GM18873 (cell line): ENCODE results near the gene SYNE1.
"Not testable (repeated sequence)": the region's sequence is repeated elsewhere in the genome, so short reads cannot be mapped to it uniquely, and the experiment has no call there.

Source experiments
- ATAC-seq: cut with Tn5 transposase; IDR thresholded peaks from one replicate; pipeline ENCODE4 v1.9.1; 2021; ENCODE audit warnings: mild to moderate bottlenecking, moderate library complexity, moderate number of reproducible peaks; ENCODE audit not compliant: unreplicated experiment, low FRiP score

The SYNE1 gene

DNA sequence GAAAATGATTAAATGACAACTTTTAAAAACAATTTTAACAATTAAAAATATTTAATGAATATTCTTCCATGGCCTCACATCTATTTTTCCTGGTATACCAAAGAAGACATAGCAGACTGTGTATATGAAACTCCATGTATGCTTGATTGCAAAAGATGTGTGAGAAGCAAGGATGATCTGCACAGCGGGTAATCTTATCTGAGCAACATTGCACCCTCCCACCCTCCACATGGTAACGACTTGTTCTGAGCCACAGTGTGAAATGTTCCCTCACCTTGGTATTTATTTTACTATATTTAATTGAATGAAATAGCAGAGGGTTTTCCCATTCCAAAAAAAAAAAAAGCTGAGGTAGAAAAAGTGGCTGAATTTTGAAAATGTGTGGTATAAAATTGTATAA lies 204.4 kb downstream of the SYNE1 start:
- ATAC-seq: no peak

GRCh38 chr6:152428126-152428525 lies 209.0 kb downstream of the SYNE1 start:
- ATAC-seq: no peak

DNA sequence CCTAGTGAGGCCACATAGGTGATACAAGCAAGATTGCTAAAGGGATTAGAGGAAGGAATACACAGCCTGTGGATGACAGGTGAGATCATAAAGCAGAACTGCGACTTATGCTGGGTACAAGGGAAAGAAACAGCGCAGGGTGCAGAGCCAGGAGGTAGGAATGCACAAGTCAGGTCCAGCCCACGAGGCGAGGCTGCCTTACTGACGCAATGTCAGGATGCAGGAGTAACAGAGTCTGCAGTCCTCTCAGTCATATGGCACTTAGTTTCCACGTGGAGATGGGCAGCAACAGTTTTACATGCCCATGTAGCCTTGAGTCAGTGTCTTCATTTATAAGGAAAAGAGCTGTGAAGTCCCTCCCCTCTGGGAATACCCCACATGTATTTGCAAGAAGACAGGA lies 210.9 kb downstream of the SYNE1 start:
- no peak for ATAC-seq

DNA sequence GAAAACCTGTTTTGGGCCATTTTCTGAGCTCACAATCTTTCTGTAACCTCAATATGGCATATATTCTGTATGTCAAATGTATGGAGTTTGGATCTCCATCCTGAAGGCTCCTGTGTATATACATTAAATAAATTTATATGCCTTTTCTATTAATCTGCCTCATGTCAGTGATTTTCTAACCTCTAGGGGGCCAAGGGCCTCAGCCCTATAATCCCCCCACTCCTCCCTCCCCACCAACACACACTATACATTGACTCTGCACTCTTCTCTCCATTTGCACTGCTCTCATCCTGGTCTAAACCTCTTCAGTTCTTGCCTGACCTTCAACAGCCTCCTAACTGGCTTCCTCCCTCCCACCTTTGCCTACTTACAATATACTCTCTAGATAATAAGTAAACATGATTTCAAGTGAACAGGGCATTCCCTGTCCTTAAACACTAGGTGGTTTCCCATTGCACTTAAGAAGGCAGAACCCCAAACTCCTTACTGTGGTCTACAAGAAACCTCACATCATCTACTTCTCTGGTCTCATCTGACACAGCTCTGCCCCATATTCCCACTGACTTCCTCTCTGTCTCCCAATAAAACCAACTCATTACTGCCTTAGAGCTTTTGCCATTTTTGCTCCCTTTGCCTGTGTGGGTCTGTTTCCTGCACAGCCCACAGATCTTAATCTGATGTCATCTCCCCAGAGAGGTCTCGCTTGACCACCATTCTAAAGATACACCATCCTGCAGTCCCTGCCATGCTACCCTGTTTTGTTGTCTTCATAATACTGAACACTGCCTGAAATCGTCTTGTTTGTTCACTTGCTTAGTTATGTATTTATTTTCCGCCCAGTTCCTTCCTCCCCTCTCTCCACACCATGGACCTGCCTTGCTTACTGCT lies 213.7 kb downstream of the SYNE1 start:
- ATAC-seq: peak; percentile 79

DNA sequence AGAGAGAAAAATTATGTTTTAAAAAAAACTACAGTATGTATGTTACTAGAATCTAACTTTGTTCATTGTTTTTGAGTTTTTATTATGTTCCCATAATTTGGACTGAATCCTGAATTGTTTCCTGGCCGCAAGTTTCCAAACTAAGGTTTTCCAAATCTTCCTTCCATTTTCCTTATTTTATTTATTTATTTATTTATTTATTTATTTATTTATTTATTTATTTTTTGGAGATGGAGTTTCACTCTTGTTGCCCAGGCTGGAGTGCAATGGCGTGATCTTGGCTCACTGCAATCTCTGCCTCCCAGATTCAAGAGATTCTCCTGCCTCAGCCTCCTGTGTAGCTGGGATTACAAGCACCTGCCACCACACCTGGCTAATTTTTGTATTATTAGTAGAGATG lies 215.7 kb downstream of the SYNE1 start:
- ATAC-seq: not testable (repeated sequence)

- ATAC-seq: no peak
Observed at GRCh38 chr6:152420696-152421095, 216.5 kb downstream of the SYNE1 start.

- no peak for ATAC-seq
Observed at GRCh38 chr6:152418551-152418950, 218.6 kb downstream of the SYNE1 start.

- ATAC-seq: no peak
Observed at GRCh38 chr6:152416652-152417051, 220.5 kb downstream of the SYNE1 start.

- no peak for ATAC-seq
Observed at GRCh38 chr6:152404936-152405595, 232.1 kb downstream of the SYNE1 start.

DNA sequence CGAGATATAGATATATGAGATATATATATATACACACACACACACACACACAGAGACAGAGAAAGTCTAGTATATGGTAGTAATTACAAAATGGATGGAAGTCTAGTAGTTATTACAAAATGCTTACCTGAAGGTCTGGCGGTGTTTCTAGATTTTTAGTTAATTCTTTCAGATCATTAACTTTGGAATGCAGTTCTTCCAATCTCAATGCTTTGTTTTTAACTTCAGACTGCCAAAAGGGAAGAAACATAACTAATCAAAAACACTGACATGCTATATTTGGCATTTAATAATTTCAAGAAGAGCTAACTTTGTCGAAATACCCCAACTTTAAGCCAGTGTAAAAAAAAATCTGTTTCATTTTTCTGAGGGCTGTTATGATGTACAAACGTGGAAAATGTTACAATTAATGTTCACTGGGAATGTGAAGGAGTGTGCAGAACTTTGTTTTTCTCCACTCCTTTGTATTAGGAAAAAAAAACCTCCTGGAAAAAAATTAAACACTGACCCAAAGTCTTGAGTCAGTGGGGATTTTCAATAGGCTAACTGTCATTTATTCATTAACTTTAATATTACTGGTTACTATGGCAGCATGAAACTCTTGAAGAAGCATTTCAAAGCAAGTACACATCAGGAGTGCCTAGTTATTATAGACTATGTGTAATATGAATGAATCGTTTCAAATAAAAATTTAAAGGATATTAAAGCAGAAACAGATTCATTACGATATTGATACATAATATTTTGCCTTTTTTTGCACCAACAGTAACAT lies 232.9 kb downstream of the SYNE1 start:
- ATAC-seq: peak; percentile 80

DNA sequence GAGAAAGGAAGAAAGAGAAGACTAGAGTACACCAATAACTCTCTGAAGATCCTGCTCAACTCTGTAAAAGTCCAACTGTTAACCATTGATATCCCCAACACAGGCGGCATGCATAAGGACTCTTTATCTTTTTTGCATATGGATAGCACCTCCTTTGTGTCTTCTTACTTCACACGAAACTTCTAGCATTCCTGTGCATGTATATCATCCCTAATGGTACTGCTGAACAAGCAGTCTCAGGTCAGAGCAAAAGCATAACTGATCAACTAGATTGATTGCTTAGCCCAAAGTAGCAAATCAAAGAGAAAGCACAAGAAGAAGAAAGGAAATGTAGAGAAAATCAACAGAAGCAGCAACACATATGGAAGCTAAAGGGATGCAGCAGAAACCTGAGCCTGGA lies 234.4 kb downstream of the SYNE1 start:
- ATAC-seq: no peak

DNA sequence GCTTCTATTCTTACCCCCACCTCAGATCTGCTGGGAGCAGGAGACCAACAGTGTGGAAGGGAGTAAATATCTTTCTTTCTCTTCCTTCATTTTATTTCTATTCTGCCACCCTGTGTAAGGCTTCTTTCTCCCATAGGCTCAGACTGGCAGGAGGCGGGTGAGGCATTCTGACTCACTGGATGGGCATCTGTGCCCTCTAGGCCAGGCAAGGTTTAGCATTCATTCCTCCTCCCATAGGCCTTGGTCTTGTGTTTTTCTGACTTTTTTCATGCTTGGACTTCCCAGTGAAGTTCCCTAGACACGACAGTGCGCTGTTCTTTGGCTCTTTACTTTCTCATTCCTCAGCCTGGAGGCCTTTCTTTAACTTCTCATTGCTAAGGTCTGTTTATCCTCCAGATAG lies 235.2 kb downstream of the SYNE1 start:
- ATAC-seq: no peak

DNA sequence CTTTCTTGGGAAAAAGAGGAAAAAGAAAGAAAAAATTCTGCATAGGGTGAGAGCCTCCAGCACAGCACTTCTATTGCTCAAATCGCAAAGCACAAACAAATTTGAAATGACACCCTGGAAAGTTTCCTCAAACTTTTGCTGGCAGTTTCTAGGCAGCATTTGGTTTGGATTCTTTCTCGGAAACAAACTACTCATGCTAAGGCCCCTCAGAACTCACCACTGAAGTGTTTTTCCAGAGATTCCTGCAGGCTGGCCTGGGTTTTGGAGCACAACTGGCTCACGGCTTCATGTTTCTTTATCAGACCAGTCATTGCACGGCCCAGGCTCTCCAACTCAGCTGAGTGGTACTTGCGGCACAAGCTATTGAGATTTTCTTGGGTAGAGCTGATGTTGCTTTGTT lies 237.8 kb downstream of the SYNE1 start:
- ATAC-seq: no peak

- no peak for ATAC-seq
Observed at GRCh38 chr6:152398993-152399392, 238.2 kb downstream of the SYNE1 start.

GRCh38 chr6:152398316-152398715 lies 238.8 kb downstream of the SYNE1 start:
- ATAC-seq: no peak

- ATAC-seq: no peak
Observed at GRCh38 chr6:152394303-152394702, 242.9 kb downstream of the SYNE1 start.

GRCh38 chr6:152391179-152391880 lies 245.8 kb downstream of the SYNE1 start:
- no peak for ATAC-seq

DNA sequence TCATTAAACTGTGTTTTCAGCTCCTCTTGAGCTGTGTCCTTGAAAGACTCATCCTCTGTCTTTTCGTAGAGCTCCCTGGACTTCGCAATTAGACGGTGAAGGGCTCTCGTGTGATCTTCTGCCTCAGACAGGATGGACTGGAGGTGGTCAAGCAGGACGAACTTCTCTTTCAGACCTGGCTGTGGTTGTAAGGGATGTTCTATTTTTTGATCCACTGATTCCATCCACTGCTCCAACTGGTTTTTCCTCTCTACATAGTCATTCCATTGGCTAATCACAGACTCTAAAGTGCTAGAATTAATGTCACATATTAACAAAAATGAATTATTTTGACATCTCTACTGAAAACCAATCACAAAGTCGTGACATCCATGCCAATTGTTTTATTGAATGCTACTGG lies 250.1 kb downstream of the SYNE1 start:
- no peak for ATAC-seq

DNA sequence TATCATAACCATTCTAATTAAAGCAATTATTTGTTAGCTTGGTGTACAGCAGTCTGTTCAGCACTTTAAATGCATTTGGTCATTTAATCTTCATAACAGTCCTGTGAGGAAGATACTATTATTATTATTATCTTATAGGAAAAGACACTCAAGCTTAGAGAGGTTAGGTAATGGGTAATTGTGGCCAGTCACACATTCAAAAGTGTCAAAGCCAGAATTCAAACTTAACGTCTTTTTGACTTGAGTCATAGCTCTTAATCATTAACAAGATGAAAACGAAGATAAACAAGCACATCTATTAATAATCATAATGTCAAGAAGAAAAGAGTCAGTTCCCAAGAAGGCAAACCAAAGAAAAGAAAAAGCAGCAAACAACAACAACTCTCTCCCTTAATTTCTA lies 251.0 kb downstream of the SYNE1 start:
- ATAC-seq: no peak
